ENCODE measurements around the gene CCBE1. TPM values are rescaled to one million over a fixed set of nuclear protein-coding genes. Genes with fewer than 3 reads are reported as not detected.

The CCBE1 gene
- total RNA-seq, 1 donor from 2014 or later: 14.0 TPM

GRCh38 chr18:59437851-59438569 is 259.2 kb downstream of the CCBE1 start:
- Histone ChIP-seq H3K9me3 (no peaks in the 10 kb centered on the region), H3K27ac (no peak overlapping the region), H3K36me3 (no peaks in the 10 kb centered on the region), H3K4me1 (no peaks in the 10 kb centered on the region), H3K27me3 (ENCODE audit: low read depth) (no peaks in the 10 kb centered on the region), H3K4me3 (no peak overlapping the region)
- ATAC-seq: no peak
- intact Hi-C loops (cut with DNase I): no loop called here
- TF ChIP-seq CTCF (IDR thresholded peaks at IDR 0.05): no peak
- no peak for DNase-seq

- H3K9me3 ChIP-seq: no peaks in the 10 kb centered on the region
- intact Hi-C loops (cut with DNase I): no loop called here
- no peak for TF ChIP-seq CTCF (IDR thresholded peaks at IDR 0.05)
Measured at GRCh38 chr18:59432803-59433597, 264.2 kb downstream of the CCBE1 start.

GRCh38 chr18:59431131-59431530 is 266.1 kb downstream of the CCBE1 start:
- ATAC-seq (no peak), DNase-seq (no peak)
- no peak for TF ChIP-seq CTCF (IDR thresholded peaks at IDR 0.05)
- Histone ChIP-seq H3K4me1 (no peaks in the 10 kb centered on the region), H3K36me3 (no peaks in the 10 kb centered on the region), H3K9me3 (no peaks in the 10 kb centered on the region), H3K4me3 (no peak overlapping the region), H3K27ac (no peak overlapping the region), H3K27me3 (ENCODE audit: low read depth) (no peaks in the 10 kb centered on the region)
- intact Hi-C loops (cut with DNase I): no loop called here

More at GRCh38 chr18:59432803-59433597, 264.2 kb downstream of the CCBE1 start:
- DNase-seq (no peak), ATAC-seq (no peak)
- no peaks in the 10 kb centered on the region for H3K4me1 ChIP-seq
- H3K4me3 ChIP-seq: no peak overlapping the region
- no peaks in the 10 kb centered on the region for H3K27me3 ChIP-seq (ENCODE audit: low read depth)
- no peak overlapping the region for H3K27ac ChIP-seq
- no peaks in the 10 kb centered on the region for H3K36me3 ChIP-seq

- no peak for ATAC-seq
- Histone ChIP-seq H3K4me1 (no peaks in the 10 kb centered on the region), H3K9me3 (no peaks in the 10 kb centered on the region), H3K4me3 (no peak overlapping the region), H3K27ac (no peak overlapping the region), H3K27me3 (ENCODE audit: low read depth) (no peaks in the 10 kb centered on the region), H3K36me3 (no peaks in the 10 kb centered on the region)
- TF ChIP-seq CTCF (IDR thresholded peaks at IDR 0.05): no peak
- intact Hi-C loops (cut with DNase I): no loop called here
- DNase-seq: no peak
Measured at GRCh38 chr18:59429608-59430007, 267.6 kb downstream of the CCBE1 start.

- H3K4me1 ChIP-seq: no peaks in the 10 kb centered on the region
- intact Hi-C loops (cut with DNase I): no loop called here
- no peak for ATAC-seq
Measured at GRCh38 chr18:59428018-59428417, 269.2 kb downstream of the CCBE1 start.

More at GRCh38 chr18:59428018-59428417, 269.2 kb downstream of the CCBE1 start:
- Histone ChIP-seq H3K9me3 (no peaks in the 10 kb centered on the region), H3K36me3 (no peaks in the 10 kb centered on the region), H3K27me3 (ENCODE audit: low read depth) (no peaks in the 10 kb centered on the region), H3K27ac (no peak overlapping the region), H3K4me3 (no peak overlapping the region)
- DNase-seq: no peak
- TF ChIP-seq CTCF (IDR thresholded peaks at IDR 0.05): no peak

Measured in lower lobe of right lung (tissue), 2 donors.